Ishikawa (cell line): ENCODE data around the gene CCDC107.

ENCODE experiments used
- CREB1 ChIP-seq: IDR thresholded peaks from 2 replicates; pipeline ENCODE4 v1.6.1; 2012; ENCODE audit warnings: low read depth
- RAD21 ChIP-seq: IDR thresholded peaks from 2 replicates; pipeline ENCODE4 v1.6.1; 2012; ENCODE audit warnings: low read depth
- REST ChIP-seq: IDR thresholded peaks from 2 replicates; pipeline ENCODE4 v1.6.1; 2012; ENCODE audit warnings: low read depth, mild to moderate bottlenecking
- TAF1 ChIP-seq: IDR thresholded peaks from 2 replicates; pipeline ENCODE4 v1.6.1; 2012; ENCODE audit warnings: low read depth, mild to moderate bottlenecking
- TCF12 ChIP-seq: IDR thresholded peaks from 2 replicates; pipeline ENCODE4 v1.6.1; 2012; ENCODE audit warnings: low read depth

- TF ChIP-seq TAF1 (no peak), TCF12 (no peak), RAD21 (no peak), CREB1 (no peak), REST (no peak)
Observed at GRCh38 chr9:35687972-35688557, 30.0 kb downstream of the CCDC107 start.
